PC-9 (cell line): ENCODE measurements around the gene LDHAL6A.

Experiments
- EZH2 ChIP-seq: fragments of 200-600 bp; sonication (generic); IDR thresholded peaks from 2 replicates; pipeline ENCODE4 v1.8.0; 2017; ENCODE audit warnings: antibody characterized with exemption, low read depth
- TF ChIP-seq, protein P1 (sequence below): fragments of 200-600 bp; sonication (generic); conservative IDR thresholded peaks from 2 replicates; pipeline ENCODE4 v1.6.1; 2017; ENCODE audit warnings: mixed run types, antibody characterized with exemption, mild to moderate bottlenecking, moderate library complexity

- no peak for TF ChIP-seq EZH2
- TF ChIP-seq, protein P1, sequence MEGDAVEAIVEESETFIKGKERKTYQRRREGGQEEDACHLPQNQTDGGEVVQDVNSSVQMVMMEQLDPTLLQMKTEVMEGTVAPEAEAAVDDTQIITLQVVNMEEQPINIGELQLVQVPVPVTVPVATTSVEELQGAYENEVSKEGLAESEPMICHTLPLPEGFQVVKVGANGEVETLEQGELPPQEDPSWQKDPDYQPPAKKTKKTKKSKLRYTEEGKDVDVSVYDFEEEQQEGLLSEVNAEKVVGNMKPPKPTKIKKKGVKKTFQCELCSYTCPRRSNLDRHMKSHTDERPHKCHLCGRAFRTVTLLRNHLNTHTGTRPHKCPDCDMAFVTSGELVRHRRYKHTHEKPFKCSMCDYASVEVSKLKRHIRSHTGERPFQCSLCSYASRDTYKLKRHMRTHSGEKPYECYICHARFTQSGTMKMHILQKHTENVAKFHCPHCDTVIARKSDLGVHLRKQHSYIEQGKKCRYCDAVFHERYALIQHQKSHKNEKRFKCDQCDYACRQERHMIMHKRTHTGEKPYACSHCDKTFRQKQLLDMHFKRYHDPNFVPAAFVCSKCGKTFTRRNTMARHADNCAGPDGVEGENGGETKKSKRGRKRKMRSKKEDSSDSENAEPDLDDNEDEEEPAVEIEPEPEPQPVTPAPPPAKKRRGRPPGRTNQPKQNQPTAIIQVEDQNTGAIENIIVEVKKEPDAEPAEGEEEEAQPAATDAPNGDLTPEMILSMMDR, result no peak
These were observed 46.9 kb upstream of the LDHAL6A start for GRCh38 chr11:18408558-18409291.
